OCI-LY7 (cell line): ENCODE results near the gene BTBD17.

ENCODE experiments used
- CTCF ChIP-seq: fragments of 200-600 bp; sonication (generic); conservative IDR thresholded peaks from 2 replicates; pipeline ENCODE4 v1.5.1; 2014; ENCODE audit warnings: mild to moderate bottlenecking, antibody characterized with exemption, low read length, moderate library complexity, mixed read lengths
- EZH2phosphoT487 ChIP-seq: fragments of 200-600 bp; sonication (generic); IDR thresholded peaks from 2 replicates; pipeline ENCODE4 v1.6.1; 2018; ENCODE audit warnings: low read depth, borderline replicate concordance, mild to moderate bottlenecking, mixed run types, antibody characterized with exemption, low read length, moderate library complexity, mixed read lengths

GRCh38 chr17:74389937-74390679 is 28.4 kb upstream of the BTBD17 start:
- no peak for TF ChIP-seq CTCF
- no peak for TF ChIP-seq EZH2phosphoT487
